DOHH2 (cell line): Measurements from ENCODE around the gene SLMAP.
"Not testable (repeated sequence)": the region's sequence is repeated elsewhere in the genome, so short reads cannot be mapped to it uniquely, and the experiment has no call there.

Source experiments
- H3F3A ChIP-seq: fragments of 200-600 bp; sonication (generic), shearing (Covaris generic); 2 replicates; pipeline ENCODE4 v1.6.0; 2016; ENCODE audit warnings: antibody characterized with exemption, mild to moderate bottlenecking; ENCODE audit not compliant: control insufficient read depth, insufficient read depth
- H3K27ac ChIP-seq: fragments of 200-600 bp; sonication (generic); 2 replicates; pipeline ENCODE4 v1.5.1; 2014; ENCODE audit warnings: low read depth, mild to moderate bottlenecking, low read length, moderate library complexity
- H3K27me3 ChIP-seq: fragments of 200-600 bp; sonication (generic); 2 replicates; pipeline ENCODE4 v1.6.1; 2014; ENCODE audit warnings: mild to moderate bottlenecking, low read length, mixed read lengths; ENCODE audit not compliant: control insufficient read depth
- H3K36me3 ChIP-seq: fragments of 200-600 bp; sonication (generic); 2 replicates; pipeline ENCODE4 v1.6.1; 2014; ENCODE audit warnings: mild to moderate bottlenecking, low read length, moderate library complexity, mixed read lengths; ENCODE audit not compliant: control insufficient read depth
- H3K4me1 ChIP-seq: fragments of 200-600 bp; sonication (generic); 2 replicates; pipeline ENCODE4 v1.6.1; 2014; ENCODE audit warnings: mild to moderate bottlenecking, low read length, mixed read lengths; ENCODE audit not compliant: control insufficient read depth
- H3K4me2 ChIP-seq: fragments of 200-600 bp; sonication (generic); 2 replicates; pipeline ENCODE4 v1.6.0; 2014; ENCODE audit warnings: mild to moderate bottlenecking, low read length, moderate library complexity
- H3K4me3 ChIP-seq: fragments of 200-600 bp; sonication (generic); 2 replicates; pipeline ENCODE4 v1.5.1; 2014; ENCODE audit warnings: mild to moderate bottlenecking, low read length, mixed read lengths
- H3K79me2 ChIP-seq: fragments of 200-600 bp; sonication (generic); 2 replicates; pipeline ENCODE4 v1.6.1; 2014; ENCODE audit warnings: mild to moderate bottlenecking, low read length, mixed read lengths; ENCODE audit not compliant: control insufficient read depth
- H3K9me2 ChIP-seq: fragments of 200-600 bp; sonication (generic); replicated peaks from 2 replicates; pipeline ENCODE4 v1.6.1; 2014; ENCODE audit warnings: mild to moderate bottlenecking, low read length, mixed read lengths; ENCODE audit not compliant: control insufficient read depth
- H3K9me3 ChIP-seq: fragments of 200-600 bp; sonication (generic); 2 replicates; pipeline ENCODE4 v1.6.1; 2014; ENCODE audit warnings: antibody characterized with exemption, low read length, mixed read lengths; ENCODE audit not compliant: control insufficient read depth, insufficient read depth
- H4K20me1 ChIP-seq: fragments of 200-600 bp; sonication (generic); 2 replicates; pipeline ENCODE4 v1.6.0; 2014; ENCODE audit warnings: low read depth, mild to moderate bottlenecking, antibody characterized with exemption, low read length, moderate library complexity; ENCODE audit not compliant: control insufficient read depth, insufficient read depth
- CTCF ChIP-seq: fragments of 200-600 bp; sonication (generic); IDR thresholded peaks from one replicate; pipeline ENCODE4 v1.5.1; 2014; ENCODE audit warnings: antibody characterized with exemption, mild to moderate bottlenecking, low read depth, low read length; ENCODE audit not compliant: poor library complexity, severe bottlenecking
- EZH2phosphoT487 ChIP-seq: fragments of 200-600 bp; sonication (generic); IDR thresholded peaks from 2 replicates; pipeline ENCODE4 v1.6.1; 2017; ENCODE audit warnings: borderline replicate concordance, mild to moderate bottlenecking, antibody characterized with exemption, low read length, moderate library complexity, mixed read lengths

Gene SLMAP

GRCh38 chr3:57876632-57877031, 120.5 kb downstream of the SLMAP start:
- Histone ChIP-seq H3K27me3 (no peaks in the 10 kb centered on the region), H3K9me3 (no peaks in the 10 kb centered on the region), H3K27ac (no peak overlapping the region), H3K4me2 (no peak overlapping the region), H3K4me1 (no peaks in the 10 kb centered on the region), H3K79me2 (no peaks in the 10 kb centered on the region), H4K20me1 (no peaks in the 10 kb centered on the region), H3K36me3 (no peaks in the 10 kb centered on the region; the same call in 1 of the 2 replicates), H3K4me3 (no peak overlapping the region), H3K9me2 (no peaks in the 10 kb centered on the region), H3F3A (no peaks in the 10 kb centered on the region)
- TF ChIP-seq EZH2phosphoT487 (no peak), CTCF (no peak)

GRCh38 chr3:57877116-57877515, 121.0 kb downstream of the SLMAP start:
- H3K4me2 ChIP-seq = no peak overlapping the region
- H3K27me3 ChIP-seq = no peaks in the 10 kb centered on the region
- no peaks in the 10 kb centered on the region for H3F3A ChIP-seq
- no peaks in the 10 kb centered on the region for H3K79me2 ChIP-seq
- TF ChIP-seq CTCF (no peak), EZH2phosphoT487 (no peak)
- H3K27ac ChIP-seq = no peak overlapping the region
- H3K4me3 ChIP-seq = no peak overlapping the region
- no peaks in the 10 kb centered on the region; the same call in 1 of the 2 replicates for H3K36me3 ChIP-seq
- H3K9me2 ChIP-seq = no peaks in the 10 kb centered on the region
- H4K20me1 ChIP-seq = no peaks in the 10 kb centered on the region
- no peaks in the 10 kb centered on the region for H3K9me3 ChIP-seq
- H3K4me1 ChIP-seq = no peaks in the 10 kb centered on the region

- not testable (repeated sequence) for H3K27ac ChIP-seq, H3K79me2 ChIP-seq, H3K27me3 ChIP-seq, H3K36me3 ChIP-seq, H3F3A ChIP-seq, H3K4me1 ChIP-seq, H3K9me3 ChIP-seq, H3K4me3 ChIP-seq, H3K9me2 ChIP-seq, H4K20me1 ChIP-seq, H3K4me2 ChIP-seq
Observed at GRCh38 chr3:57884436-57884835, 128.3 kb downstream of the SLMAP start.

GRCh38 chr3:57889807-57890206, 133.7 kb downstream of the SLMAP start:
- Histone ChIP-seq H3K79me2 (no peaks in the 10 kb centered on the region), H3K27ac (no peak overlapping the region), H3F3A (no peaks in the 10 kb centered on the region), H3K9me3 (no peaks in the 10 kb centered on the region), H3K27me3 (no peaks in the 10 kb centered on the region), H4K20me1 (no peaks in the 10 kb centered on the region), H3K9me2 (no peaks in the 10 kb centered on the region), H3K36me3 (0 out of 2 replicates have a peak, but pooled peaks cover 2% of the 10 kb centered on the region), H3K4me1 (no peaks in the 10 kb centered on the region), H3K4me2 (no peak overlapping the region), H3K4me3 (no peak overlapping the region)
- TF ChIP-seq CTCF = no peak
- no peak for TF ChIP-seq EZH2phosphoT487
